Fibroblast of lung (primary cell): Measurements from ENCODE around the gene AQR.

Experiments
- EZH2 ChIP-seq: IDR thresholded peaks from 2 replicates; pipeline ENCODE4 v1.5.1; 2012; ENCODE audit warnings: low read length, control low read depth, mild to moderate bottlenecking; ENCODE audit errors: missing control alignments
- TF ChIP-seq, protein P1 (sequence below), 2 donors: IDR thresholded peaks in 1 of 2; conservative IDR thresholded peaks in 1 of 2; 1 replicate in 1 of 2; 2 replicates in 1 of 2; pipeline ENCODE4 v1.5.1; 2011 to 2012; ENCODE audit warnings: low read length in 2 of 2, control low read depth in 1 of 2, inconsistent platforms in 1 of 2, low read depth in 1 of 2, mild to moderate bottlenecking in 1 of 2

- TF ChIP-seq, protein P1, sequence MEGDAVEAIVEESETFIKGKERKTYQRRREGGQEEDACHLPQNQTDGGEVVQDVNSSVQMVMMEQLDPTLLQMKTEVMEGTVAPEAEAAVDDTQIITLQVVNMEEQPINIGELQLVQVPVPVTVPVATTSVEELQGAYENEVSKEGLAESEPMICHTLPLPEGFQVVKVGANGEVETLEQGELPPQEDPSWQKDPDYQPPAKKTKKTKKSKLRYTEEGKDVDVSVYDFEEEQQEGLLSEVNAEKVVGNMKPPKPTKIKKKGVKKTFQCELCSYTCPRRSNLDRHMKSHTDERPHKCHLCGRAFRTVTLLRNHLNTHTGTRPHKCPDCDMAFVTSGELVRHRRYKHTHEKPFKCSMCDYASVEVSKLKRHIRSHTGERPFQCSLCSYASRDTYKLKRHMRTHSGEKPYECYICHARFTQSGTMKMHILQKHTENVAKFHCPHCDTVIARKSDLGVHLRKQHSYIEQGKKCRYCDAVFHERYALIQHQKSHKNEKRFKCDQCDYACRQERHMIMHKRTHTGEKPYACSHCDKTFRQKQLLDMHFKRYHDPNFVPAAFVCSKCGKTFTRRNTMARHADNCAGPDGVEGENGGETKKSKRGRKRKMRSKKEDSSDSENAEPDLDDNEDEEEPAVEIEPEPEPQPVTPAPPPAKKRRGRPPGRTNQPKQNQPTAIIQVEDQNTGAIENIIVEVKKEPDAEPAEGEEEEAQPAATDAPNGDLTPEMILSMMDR (conservative IDR thresholded peaks at IDR 0.05 in 1 of 2, IDR thresholded peaks at IDR 0.05 in 1 of 2; ENCODE audit: low read depth in 1 of 2, low read length in 2 of 2): no peak
- TF ChIP-seq EZH2: no peak
These were observed 73.4 kb downstream of the AQR start for GRCh38 chr15:34896183-34896582.
